ENCODE measurements around the gene TRIM71.

- TF ChIP-seq REST (IDR thresholded peaks at IDR 0.05; ENCODE audit: insufficient read depth in 1 of 2, low read depth in 2 of 2, low read length in 2 of 2), result no peak
- TF ChIP-seq FOXP2 (optimal IDR thresholded peaks at IDR 0.05; ENCODE audit: borderline replicate concordance, extremely low read depth, extremely low read length, insufficient read depth), result no peak
- TF ChIP-seq SIN3A (IDR thresholded peaks at IDR 0.05; ENCODE audit: borderline replicate concordance, insufficient read depth, low read length), result no peak
- no peak for TF ChIP-seq TAF1 (IDR thresholded peaks at IDR 0.05; ENCODE audit: borderline replicate concordance, insufficient read depth, low read length)
Measured at GRCh38 chr3:32909999-32910398, 92.2 kb downstream of the TRIM71 start.

All from PFSK-1 (cell line).